GM12873 (cell line): Measurements from ENCODE around the gene TNFSF4.

ENCODE experiments used
- TF ChIP-seq, protein P1 (sequence below): IDR thresholded peaks from 2 replicates; pipeline ENCODE4 v1.5.1; 2012; ENCODE audit warnings: low read depth, mild to moderate bottlenecking, moderate library complexity, low read length, control low read depth; ENCODE audit not compliant: insufficient read depth; ENCODE audit errors: missing control alignments

The TNFSF4 gene

GRCh38 chr1:173206816-173207568 is at the start of gene TNFSF4:
Gene TNFSF4, minus strand, starts transcription at chr1:173207331. Its CDS starts 155 bp downstream, at chr1:173207176.
- TF ChIP-seq, protein P1, sequence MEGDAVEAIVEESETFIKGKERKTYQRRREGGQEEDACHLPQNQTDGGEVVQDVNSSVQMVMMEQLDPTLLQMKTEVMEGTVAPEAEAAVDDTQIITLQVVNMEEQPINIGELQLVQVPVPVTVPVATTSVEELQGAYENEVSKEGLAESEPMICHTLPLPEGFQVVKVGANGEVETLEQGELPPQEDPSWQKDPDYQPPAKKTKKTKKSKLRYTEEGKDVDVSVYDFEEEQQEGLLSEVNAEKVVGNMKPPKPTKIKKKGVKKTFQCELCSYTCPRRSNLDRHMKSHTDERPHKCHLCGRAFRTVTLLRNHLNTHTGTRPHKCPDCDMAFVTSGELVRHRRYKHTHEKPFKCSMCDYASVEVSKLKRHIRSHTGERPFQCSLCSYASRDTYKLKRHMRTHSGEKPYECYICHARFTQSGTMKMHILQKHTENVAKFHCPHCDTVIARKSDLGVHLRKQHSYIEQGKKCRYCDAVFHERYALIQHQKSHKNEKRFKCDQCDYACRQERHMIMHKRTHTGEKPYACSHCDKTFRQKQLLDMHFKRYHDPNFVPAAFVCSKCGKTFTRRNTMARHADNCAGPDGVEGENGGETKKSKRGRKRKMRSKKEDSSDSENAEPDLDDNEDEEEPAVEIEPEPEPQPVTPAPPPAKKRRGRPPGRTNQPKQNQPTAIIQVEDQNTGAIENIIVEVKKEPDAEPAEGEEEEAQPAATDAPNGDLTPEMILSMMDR, result no peak

DNA sequence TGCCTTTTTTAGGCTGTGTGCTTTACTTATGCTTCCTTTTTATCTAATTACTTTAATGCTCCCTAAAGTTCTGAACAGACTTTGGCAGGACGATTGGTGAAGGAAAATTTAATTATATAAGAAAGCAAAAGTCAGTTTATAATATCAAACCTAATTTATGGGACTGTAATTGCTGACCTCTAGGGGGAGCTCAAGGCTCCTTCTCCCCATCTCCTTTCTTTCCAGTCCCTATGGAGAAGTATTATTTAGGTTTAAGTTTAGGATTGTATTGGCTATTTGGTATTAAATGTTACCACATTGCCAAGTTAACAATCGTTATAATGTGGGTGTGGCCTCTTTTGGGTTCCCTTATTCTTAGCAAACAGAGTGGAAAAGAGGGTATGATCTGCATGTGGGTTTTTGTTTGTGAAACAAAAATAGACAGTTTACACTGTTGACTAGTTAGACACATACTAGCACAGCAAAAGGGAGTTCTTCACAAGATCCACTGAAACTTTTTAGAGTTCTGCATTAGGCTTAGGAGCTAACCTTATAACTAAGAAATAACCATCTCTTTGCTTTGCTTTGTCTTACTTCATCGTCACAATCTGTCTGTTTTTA is 48.2 kb upstream of the TNFSF4 start:
- TF ChIP-seq, protein P1, result peak; percentile 71

DNA sequence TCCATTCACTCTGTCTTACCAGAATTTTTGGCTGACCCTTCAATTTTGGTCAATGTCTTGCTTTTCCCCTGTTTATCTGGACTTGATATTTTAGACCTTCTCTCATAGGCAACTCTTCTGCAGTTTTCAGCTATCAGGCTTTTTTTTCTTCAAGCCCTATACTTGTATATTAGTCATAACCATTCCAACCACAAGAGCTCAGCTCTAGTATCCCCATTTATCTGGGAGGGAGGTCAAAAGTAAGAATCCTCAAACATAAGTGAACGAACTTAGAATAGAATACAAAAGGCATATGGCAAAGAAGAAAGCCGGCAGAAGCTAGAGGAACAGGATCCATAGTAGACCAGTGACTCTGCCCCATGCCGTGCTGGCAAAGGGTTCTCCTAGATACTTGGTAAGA is 45.9 kb upstream of the TNFSF4 start:
- TF ChIP-seq, protein P1, result no peak

GRCh38 chr1:173249349-173249748 is 42.2 kb upstream of the TNFSF4 start:
- TF ChIP-seq, protein P1, result no peak

DNA sequence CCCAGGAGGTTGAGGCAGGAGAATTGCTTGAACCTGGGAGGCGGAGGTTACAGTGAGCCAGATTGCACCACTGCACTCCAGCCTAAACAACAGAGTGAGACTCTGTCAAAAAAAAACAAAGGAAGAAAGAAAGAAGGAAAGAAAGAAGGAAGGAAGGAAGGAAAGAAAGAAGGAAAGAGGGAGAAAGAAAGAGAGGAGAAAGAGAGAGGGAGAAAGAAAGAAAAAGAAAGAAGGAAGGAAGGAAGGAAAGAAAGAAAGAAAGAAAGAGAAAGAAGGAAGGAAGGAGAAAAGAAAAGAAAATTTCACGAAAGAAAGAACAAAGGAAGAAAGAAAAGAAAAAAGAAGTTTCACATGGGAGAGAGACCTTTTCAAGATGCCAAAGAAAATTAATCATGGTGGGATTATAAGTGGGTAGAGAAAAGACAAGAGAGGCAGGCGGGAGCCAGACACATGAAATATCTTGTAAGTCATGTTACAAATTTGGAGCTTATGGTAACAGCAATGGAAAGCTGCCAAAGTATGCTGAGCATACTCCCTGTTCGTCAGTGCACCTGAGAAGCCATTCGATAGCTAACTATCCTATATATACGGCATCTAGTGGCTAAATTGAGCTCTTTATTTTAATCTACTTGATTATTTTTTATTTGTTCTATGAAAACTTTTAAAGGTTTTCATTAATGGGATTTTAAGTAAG is 41.3 kb upstream of the TNFSF4 start:
- TF ChIP-seq, protein P1, result no peak

- TF ChIP-seq, protein P1, result no peak
These were observed 38.8 kb upstream of the TNFSF4 start for GRCh38 chr1:173245892-173246291.

DNA sequence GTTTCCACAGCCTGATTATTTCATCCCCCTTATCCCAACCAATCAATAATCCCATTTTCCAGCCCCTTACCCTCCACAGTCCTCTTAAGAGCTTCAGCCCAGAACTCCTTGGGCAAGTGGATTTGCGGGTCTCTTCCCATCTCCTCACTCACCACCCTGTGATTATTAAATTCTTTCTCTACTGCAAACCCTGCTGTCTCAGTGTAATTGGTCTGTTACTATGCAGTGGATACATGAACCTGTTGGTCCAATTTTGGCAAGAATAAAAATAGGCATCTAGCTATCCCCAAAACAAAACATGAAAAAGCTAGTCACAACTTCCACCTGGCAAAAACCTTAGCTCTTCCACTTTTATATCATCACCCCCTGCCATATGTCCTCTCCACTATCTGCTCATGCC is 36.2 kb upstream of the TNFSF4 start:
- TF ChIP-seq, protein P1, result no peak
